PFSK-1 (cell line): ENCODE measurements around the gene ATP6V0A1.

ENCODE experiments used
- FOXP2 ChIP-seq: optimal IDR thresholded peaks from 2 replicates; pipeline ENCODE3; 2011; ENCODE audit warnings: borderline replicate concordance, control low read depth, inconsistent platforms; ENCODE audit not compliant: insufficient read depth; ENCODE audit errors: extremely low read length, extremely low read depth
- POLR2AphosphoS5 ChIP-seq: IDR thresholded peaks from 2 replicates; pipeline ENCODE4 v1.6.1; 2012; ENCODE audit warnings: low read depth, mild to moderate bottlenecking, control low read depth, low read length, moderate library complexity
- REST ChIP-seq, 2 experiments: IDR thresholded peaks; 2 replicates each; pipeline versions ENCODE4 v1.6.1 to v1.8.0; 2011 to 2012; ENCODE audit warnings: low read depth in 2 of 2, low read length in 2 of 2, control low read depth in 1 of 2, inconsistent platforms in 1 of 2, mild to moderate bottlenecking in 1 of 2, moderate library complexity in 1 of 2; ENCODE audit not compliant: insufficient read depth in 1 of 2
- TAF1 ChIP-seq: IDR thresholded peaks from 2 replicates; pipeline ENCODE4 v1.6.1; 2012; ENCODE audit warnings: low read length, control low read depth, borderline replicate concordance; ENCODE audit not compliant: insufficient read depth

- TF ChIP-seq FOXP2 = no peak
- TF ChIP-seq POLR2AphosphoS5 = no peak
- no peak for TF ChIP-seq TAF1
- no peak for TF ChIP-seq REST (IDR thresholded peaks at IDR 0.05; ENCODE audit: insufficient read depth in 1 of 2, low read depth in 2 of 2, low read length in 2 of 2)
Measured at GRCh38 chr17:42522798-42523278, 64.2 kb downstream of the ATP6V0A1 start.
